Right lobe of liver (tissue), 4 donors: Measurements from ENCODE around the gene KDM3A.

ENCODE experiments used
- POLR2A ChIP-seq: fragments of 450-650 bp; IDR thresholded peaks from one replicate; pipeline ENCODE4 v1.6.1; 2017; ENCODE audit warnings: antibody characterized with exemption, mild to moderate bottlenecking
- TF ChIP-seq, protein P1 (sequence below), 4 donors: fragments of 200-600 bp in 3 of 4; fragments of 450-650 bp in 1 of 4; IDR thresholded peaks; one replicate each; pipeline versions ENCODE4 v1.5.1 to v1.8.0; 2016 to 2022; ENCODE audit warnings: antibody characterized with exemption in 4 of 4, mild to moderate bottlenecking in 2 of 4
- donor health status: DM: no; HTN: no; CAD: no.
- donor health status: DM: no; HTN: no; CAD: no.
- donor health status: DM: no; HTN: yes; CAD: no.

DNA sequence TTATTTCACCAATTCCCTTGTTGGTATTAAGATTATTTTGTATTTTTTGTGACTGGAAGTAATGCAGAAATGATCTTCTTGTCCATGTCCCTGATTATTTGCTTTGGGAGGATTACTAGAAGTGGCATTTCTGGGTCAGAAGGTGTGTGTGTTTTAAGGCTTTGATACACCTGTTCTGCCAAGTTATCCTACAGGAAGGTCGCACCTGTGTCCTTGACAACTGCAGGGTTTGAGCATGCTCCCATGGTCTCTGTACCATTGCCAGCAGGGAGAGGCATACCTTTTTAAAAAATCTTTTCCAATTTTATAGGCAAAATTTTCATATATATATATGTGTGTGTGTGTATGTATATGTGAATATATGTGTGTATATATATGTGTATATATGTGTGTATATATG is 29.7 kb downstream of the KDM3A start:
- TF ChIP-seq, protein P1, sequence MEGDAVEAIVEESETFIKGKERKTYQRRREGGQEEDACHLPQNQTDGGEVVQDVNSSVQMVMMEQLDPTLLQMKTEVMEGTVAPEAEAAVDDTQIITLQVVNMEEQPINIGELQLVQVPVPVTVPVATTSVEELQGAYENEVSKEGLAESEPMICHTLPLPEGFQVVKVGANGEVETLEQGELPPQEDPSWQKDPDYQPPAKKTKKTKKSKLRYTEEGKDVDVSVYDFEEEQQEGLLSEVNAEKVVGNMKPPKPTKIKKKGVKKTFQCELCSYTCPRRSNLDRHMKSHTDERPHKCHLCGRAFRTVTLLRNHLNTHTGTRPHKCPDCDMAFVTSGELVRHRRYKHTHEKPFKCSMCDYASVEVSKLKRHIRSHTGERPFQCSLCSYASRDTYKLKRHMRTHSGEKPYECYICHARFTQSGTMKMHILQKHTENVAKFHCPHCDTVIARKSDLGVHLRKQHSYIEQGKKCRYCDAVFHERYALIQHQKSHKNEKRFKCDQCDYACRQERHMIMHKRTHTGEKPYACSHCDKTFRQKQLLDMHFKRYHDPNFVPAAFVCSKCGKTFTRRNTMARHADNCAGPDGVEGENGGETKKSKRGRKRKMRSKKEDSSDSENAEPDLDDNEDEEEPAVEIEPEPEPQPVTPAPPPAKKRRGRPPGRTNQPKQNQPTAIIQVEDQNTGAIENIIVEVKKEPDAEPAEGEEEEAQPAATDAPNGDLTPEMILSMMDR (IDR thresholded peaks at IDR 0.05) = no peak
- no peak for TF ChIP-seq POLR2A
